ENCODE data around the gene ZNF83.
"Not testable (repeated sequence)": the region's sequence is repeated elsewhere in the genome, so short reads cannot be mapped to it uniquely, and the experiment has no call there.

Gene ZNF83

DNA sequence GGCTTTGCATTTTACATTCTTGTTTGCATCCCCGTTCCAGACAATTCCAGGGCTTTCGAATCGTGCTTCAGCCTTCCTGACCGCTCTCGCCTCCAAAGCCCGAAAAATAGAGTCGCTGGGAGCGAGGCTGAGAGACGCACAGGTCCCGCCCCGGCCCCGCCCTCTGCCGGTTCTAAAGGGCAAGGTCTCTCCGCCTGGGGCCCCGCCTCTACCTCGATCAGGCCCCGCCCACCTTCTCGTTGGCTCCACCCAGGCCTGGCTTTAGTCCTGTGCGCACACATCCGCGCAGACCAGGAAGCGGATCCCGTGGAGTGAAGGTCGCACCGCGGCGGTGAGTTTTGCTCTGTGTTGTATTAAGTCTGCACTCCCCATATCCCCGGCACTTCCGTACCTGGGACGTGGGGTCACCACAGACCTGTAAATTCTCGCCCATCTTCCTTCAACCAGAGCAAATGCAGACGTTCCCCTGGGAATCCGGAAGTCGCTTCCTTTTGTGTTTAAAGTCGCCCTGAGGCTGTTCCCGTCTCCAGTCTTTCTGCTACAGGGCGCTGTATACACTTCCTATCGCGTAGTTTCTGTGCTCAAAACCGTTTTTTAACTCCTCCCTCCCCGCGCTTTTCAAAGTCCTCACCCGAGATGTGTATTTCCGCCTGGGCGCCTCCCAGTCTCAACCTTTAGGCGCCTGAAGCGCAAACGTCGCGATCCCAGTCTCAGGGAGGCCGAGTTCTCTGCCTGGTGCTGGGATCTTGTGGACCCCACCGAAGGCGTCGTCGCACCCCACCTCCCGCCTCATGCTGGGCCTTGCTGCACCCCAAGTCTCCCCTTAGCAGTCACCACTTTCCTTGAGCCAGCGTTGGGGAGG lies 67.9 kb downstream of the ZNF83 start, which contains the start of gene ZNF701:
TSS of gene ZNF701 (plus strand) at position 288 of the 862 bp plus-strand sequence. CDS start 3,861 bp downstream, outside the sequence.
- peak; percentile 98 for ATAC-seq (ENCODE audit: low read depth)
- peaks cover 37% of the 10 kb centered on the region for H3K36me3 Mint-ChIP-seq
- peak; percentile 97 to 98 for DNase-seq (ENCODE audit: low spot score in 2 of 2)
- H3K27ac Mint-ChIP-seq = peak within 1 kb of the TSS; percentile 94
- peak within 1 kb of the TSS; percentile 96 for H3K4me3 Mint-ChIP-seq
- peaks cover 16% of the 10 kb centered on the region for H3K9me3 Mint-ChIP-seq
- no peaks in the 10 kb centered on the region for H3K27me3 Mint-ChIP-seq
- peaks cover 19% of the 10 kb centered on the region for H3K4me1 Mint-ChIP-seq

DNA sequence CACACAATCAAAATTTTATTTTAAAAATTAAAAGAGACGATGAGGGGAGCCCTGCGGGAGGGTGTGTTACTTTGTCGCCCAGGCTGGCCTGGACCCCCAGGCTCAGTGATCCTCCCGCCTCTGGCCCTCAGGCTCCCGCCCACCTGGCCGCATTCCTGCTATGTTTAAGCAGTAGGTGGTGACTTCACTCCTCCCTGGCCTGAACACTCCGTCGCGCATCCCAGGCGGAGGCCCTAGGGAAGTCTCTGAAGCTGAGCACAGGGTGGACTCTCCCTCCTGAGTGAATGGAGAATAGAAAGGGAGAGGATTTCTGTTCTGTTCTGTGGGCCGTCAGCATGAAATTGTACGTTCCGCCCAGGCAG lies 68.5 kb downstream of the ZNF83 start:
- Mint-ChIP-seq H3K4me3 (peak overlapping the region; percentile 96), H3K9me3 (peaks cover 16% of the 10 kb centered on the region), H3K4me1 (peaks cover 19% of the 10 kb centered on the region), H3K36me3 (peaks cover 34% of the 10 kb centered on the region)
- H3K27me3 Mint-ChIP-seq; H3K27ac Mint-ChIP-seq; DNase-seq (ENCODE audit: low spot score in 2 of 2): not testable (repeated sequence)
- ATAC-seq (ENCODE audit: low read depth) = peak; percentile 6

DNA sequence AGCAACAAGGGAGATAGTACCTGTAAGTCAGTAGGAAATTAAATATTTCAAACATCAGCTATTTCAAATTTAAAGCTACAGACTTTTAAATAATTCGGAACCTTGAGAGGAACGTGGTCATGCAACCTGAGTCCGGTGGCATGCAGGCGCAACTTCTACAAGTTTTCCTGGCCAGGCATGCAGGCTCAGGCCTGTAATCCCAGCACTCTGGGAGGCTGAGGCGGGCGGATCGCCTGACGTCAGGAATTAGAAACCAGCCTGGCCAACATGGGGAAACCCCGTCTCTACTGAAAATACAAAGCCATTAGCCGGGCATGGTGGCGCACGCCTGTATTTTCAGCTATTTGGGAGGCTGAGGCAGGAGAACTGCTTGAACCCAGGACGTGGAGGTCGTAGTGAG lies 70.2 kb downstream of the ZNF83 start:
- Mint-ChIP-seq H3K27me3 (no peaks in the 10 kb centered on the region), H3K9me3 (peaks cover 12% of the 10 kb centered on the region), H3K4me1 (peaks cover 13% of the 10 kb centered on the region), H3K27ac (no peak overlapping the region), H3K4me3 (no peak overlapping the region), H3K36me3 (peaks cover 27% of the 10 kb centered on the region)
- ATAC-seq (ENCODE audit: low read depth) (no peak), DNase-seq (ENCODE audit: low spot score in 2 of 2) (no peak)

- Mint-ChIP-seq H3K4me3 (no peak overlapping the region), H3K4me1 (peaks cover 8% of the 10 kb centered on the region), H3K27me3 (no peaks in the 10 kb centered on the region), H3K36me3 (peaks cover 27% of the 10 kb centered on the region), H3K27ac (no peak overlapping the region), H3K9me3 (peaks cover 11% of the 10 kb centered on the region)
- DNase-seq (ENCODE audit: low spot score in 2 of 2) (no peak), ATAC-seq (ENCODE audit: low read depth) (no peak)
These were observed 71.6 kb downstream of the ZNF83 start for GRCh38 chr19:52566588-52566987.

DNA sequence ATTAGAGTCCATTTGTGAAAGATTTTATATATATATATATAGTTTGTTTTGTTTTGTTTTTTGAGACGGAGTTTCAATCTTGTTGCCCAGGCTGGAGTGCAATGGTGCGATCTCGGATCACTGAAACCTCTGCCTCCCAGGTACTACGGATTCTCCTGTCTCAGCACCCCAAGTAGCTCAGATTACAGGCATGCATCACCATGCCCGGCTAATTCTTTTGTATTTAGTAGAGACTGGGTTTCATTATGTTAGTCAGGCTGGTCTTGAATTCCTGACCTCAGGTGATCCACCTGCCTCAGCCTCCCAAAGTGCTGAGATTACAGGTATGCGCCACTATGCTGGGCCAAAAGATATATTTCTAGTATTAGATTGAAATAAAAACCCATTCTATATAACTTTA lies 72.0 kb downstream of the ZNF83 start:
- no peak for ATAC-seq (ENCODE audit: low read depth)
- peaks cover 9% of the 10 kb centered on the region for H3K9me3 Mint-ChIP-seq
- H3K36me3 Mint-ChIP-seq = peaks cover 27% of the 10 kb centered on the region
- DNase-seq (ENCODE audit: low spot score in 2 of 2) = no peak
- peaks cover 5% of the 10 kb centered on the region for H3K4me1 Mint-ChIP-seq
- H3K27ac Mint-ChIP-seq = no peak overlapping the region
- H3K4me3 Mint-ChIP-seq = no peak overlapping the region
- no peaks in the 10 kb centered on the region for H3K27me3 Mint-ChIP-seq
